Erythroblast (primary cell): ENCODE data around the gene SLC9A5.

Source experiments
- GATA1 ChIP-seq: IDR thresholded peaks from 2 replicates; pipeline ENCODE4 v1.6.1; 2011; ENCODE audit warnings: low read depth, mild to moderate bottlenecking, control low read depth, low read length, moderate library complexity
- POLR2A ChIP-seq: IDR thresholded peaks from 2 replicates; pipeline ENCODE4 v1.6.1; 2011; ENCODE audit warnings: mild to moderate bottlenecking, low read length

- TF ChIP-seq POLR2A (no peak), GATA1 (no peak)
Measured at GRCh38 chr16:67243481-67243880, 5.3 kb upstream of the SLC9A5 start.
